Suprapubic skin (tissue), 4 donors: ENCODE measurements around the gene SEL1L3. TPM values are rescaled to one million over a fixed set of nuclear protein-coding genes. Genes with fewer than 3 reads are reported as not detected.

ENCODE experiments used
- DNase-seq, 2 donors: peaks; one replicate each; pipeline ENCODE4 v3.0.0-alpha.2; 2019; ENCODE audit warnings: low spot score in 2 of 2
- H3K27ac ChIP-seq: fragments of 200-600 bp; sonication (generic); one replicate; pipeline ENCODE4 v1.5.1; 2019
- H3K27me3 ChIP-seq: fragments of 200-600 bp; sonication (generic); one replicate; pipeline ENCODE4 v1.5.1; 2019
- H3K36me3 ChIP-seq: fragments of 200-600 bp; sonication (generic); one replicate; pipeline ENCODE4 v1.5.1; 2019
- H3K4me1 ChIP-seq: fragments of 200-600 bp; sonication (generic); one replicate; pipeline ENCODE4 v1.5.1; 2019
- H3K4me3 ChIP-seq: fragments of 200-600 bp; sonication (generic); one replicate; pipeline ENCODE4 v1.5.1; 2019; ENCODE audit warnings: mild to moderate bottlenecking
- H3K9me3 ChIP-seq: fragments of 200-600 bp; sonication (generic); one replicate; pipeline ENCODE4 v1.5.1; 2019
- EP300 ChIP-seq: sonication (generic); formaldehyde crosslinking; IDR thresholded peaks from one replicate; pipeline ENCODE4 v1.6.1; 2017; ENCODE audit warnings: antibody characterized with exemption
- POLR2A ChIP-seq, 2 donors: fragments of 450-650 bp; IDR thresholded peaks; one replicate each; pipeline ENCODE4 v1.6.1; 2017; ENCODE audit warnings: antibody characterized with exemption in 2 of 2, mild to moderate bottlenecking in 2 of 2, moderate library complexity in 2 of 2
- POLR2AphosphoS5 ChIP-seq, 3 donors: sonication (generic); formaldehyde crosslinking; IDR thresholded peaks; one replicate each; pipeline ENCODE4 v1.6.1; 2017; ENCODE audit warnings: antibody characterized with exemption in 3 of 3
- WGBS: methylation state at CpG from one replicate; pipeline ENCODE4 v1.1.5; 2018; 5-methylcytosine and 5-hydroxymethylcytosine counted together
- total RNA-seq, 4 donors: library from RNA; depleted of rRNA; stranded (reverse); fragments of >200 nt; gene quantifications; one replicate each; pipeline ENCODE4 v1.1.0, GENCODE V29; 2016
- TF ChIP-seq, protein P1 (sequence below), 2 donors: fragments of 200-600 bp in 1 of 2; fragments of 450-650 bp in 1 of 2; sonication (generic) in 1 of 2; IDR thresholded peaks; one replicate each; pipeline ENCODE4 v1.5.1; 2016 to 2019; ENCODE audit warnings: antibody characterized with exemption in 2 of 2, mild to moderate bottlenecking in 1 of 2, moderate library complexity in 1 of 2

SEL1L3 gene
- total RNA-seq, 4 donors from 2014 or later = 5.5 to 16.0 (median 12.3) TPM

GRCh38 chr4:25859429-25860148 lies 3.2 kb downstream of the SEL1L3 start:
- 63% methylated on average over 6 of the region's 6 CpGs for WGBS
- Histone ChIP-seq H3K9me3 (no peaks in the 10 kb centered on the region), H3K27ac (no peak overlapping the region), H3K4me1 (peaks cover 30% of the 10 kb centered on the region), H3K27me3 (no peaks in the 10 kb centered on the region), H3K36me3 (no peaks in the 10 kb centered on the region), H3K4me3 (no peak overlapping the region)
- TF ChIP-seq, protein P1, sequence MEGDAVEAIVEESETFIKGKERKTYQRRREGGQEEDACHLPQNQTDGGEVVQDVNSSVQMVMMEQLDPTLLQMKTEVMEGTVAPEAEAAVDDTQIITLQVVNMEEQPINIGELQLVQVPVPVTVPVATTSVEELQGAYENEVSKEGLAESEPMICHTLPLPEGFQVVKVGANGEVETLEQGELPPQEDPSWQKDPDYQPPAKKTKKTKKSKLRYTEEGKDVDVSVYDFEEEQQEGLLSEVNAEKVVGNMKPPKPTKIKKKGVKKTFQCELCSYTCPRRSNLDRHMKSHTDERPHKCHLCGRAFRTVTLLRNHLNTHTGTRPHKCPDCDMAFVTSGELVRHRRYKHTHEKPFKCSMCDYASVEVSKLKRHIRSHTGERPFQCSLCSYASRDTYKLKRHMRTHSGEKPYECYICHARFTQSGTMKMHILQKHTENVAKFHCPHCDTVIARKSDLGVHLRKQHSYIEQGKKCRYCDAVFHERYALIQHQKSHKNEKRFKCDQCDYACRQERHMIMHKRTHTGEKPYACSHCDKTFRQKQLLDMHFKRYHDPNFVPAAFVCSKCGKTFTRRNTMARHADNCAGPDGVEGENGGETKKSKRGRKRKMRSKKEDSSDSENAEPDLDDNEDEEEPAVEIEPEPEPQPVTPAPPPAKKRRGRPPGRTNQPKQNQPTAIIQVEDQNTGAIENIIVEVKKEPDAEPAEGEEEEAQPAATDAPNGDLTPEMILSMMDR (IDR thresholded peaks at IDR 0.05) = no peak
- TF ChIP-seq POLR2AphosphoS5 (IDR thresholded peaks at IDR 0.05) = no peak
- TF ChIP-seq POLR2A (IDR thresholded peaks at IDR 0.05) = no peak
- TF ChIP-seq EP300 = no peak
- no peak for DNase-seq

GRCh38 chr4:25857851-25858400 lies 4.9 kb downstream of the SEL1L3 start:
- Histone ChIP-seq H3K9me3 (no peaks in the 10 kb centered on the region), H3K27me3 (no peaks in the 10 kb centered on the region), H3K36me3 (no peaks in the 10 kb centered on the region), H3K27ac (no peak overlapping the region), H3K4me1 (peaks cover 24% of the 10 kb centered on the region), H3K4me3 (no peak overlapping the region)
- TF ChIP-seq EP300 (no peak), POLR2AphosphoS5 (IDR thresholded peaks at IDR 0.05) (no peak), POLR2A (IDR thresholded peaks at IDR 0.05) (no peak)
- TF ChIP-seq, protein P1 (IDR thresholded peaks at IDR 0.05) = no peak
- 95% methylated on average over 8 of the region's 8 CpGs for WGBS
- DNase-seq = no peak

- H3K9me3 ChIP-seq = no peaks in the 10 kb centered on the region
- H3K27ac ChIP-seq = no peak overlapping the region
- peaks cover 22% of the 10 kb centered on the region for H3K4me1 ChIP-seq
- H3K36me3 ChIP-seq = no peaks in the 10 kb centered on the region
- H3K27me3 ChIP-seq = no peaks in the 10 kb centered on the region
- WGBS = 100% methylated on average over 2 of the region's 2 CpGs
- no peak for TF ChIP-seq POLR2A (IDR thresholded peaks at IDR 0.05)
- no peak for TF ChIP-seq EP300
- TF ChIP-seq, protein P1 (IDR thresholded peaks at IDR 0.05) = no peak
- no peak for TF ChIP-seq POLR2AphosphoS5 (IDR thresholded peaks at IDR 0.05)
- no peak for DNase-seq
- H3K4me3 ChIP-seq = no peak overlapping the region
Measured at GRCh38 chr4:25857403-25857802, 5.4 kb downstream of the SEL1L3 start.

DNA sequence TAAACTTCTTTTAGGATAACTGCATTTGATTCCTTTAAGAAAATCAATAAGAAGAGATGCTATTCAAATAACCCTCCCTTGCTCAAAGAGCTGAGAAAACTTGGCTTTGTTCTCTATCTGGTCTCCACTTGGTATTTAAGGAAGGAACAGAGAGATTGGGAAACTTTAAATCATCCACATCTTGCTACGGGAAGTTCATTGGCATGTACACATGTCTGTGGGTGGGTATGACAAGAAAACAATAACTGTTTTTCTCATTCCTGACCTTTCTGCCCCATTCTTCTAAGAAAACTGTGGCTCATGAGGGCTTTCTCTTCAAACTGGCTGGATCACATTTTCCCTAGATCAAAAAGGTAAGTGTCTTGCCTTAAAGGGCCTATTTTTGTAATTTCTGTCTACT lies 6.0 kb downstream of the SEL1L3 start:
- no peaks in the 10 kb centered on the region for H3K27me3 ChIP-seq
- WGBS = 56% methylated on average over 1 of the region's 1 CpG
- H3K4me3 ChIP-seq = no peak overlapping the region
- no peak for TF ChIP-seq POLR2AphosphoS5 (IDR thresholded peaks at IDR 0.05)
- no peak for TF ChIP-seq POLR2A (IDR thresholded peaks at IDR 0.05)
- TF ChIP-seq EP300 = no peak
- TF ChIP-seq, protein P1 (IDR thresholded peaks at IDR 0.05) = no peak
- no peaks in the 10 kb centered on the region for H3K9me3 ChIP-seq
- DNase-seq = no peak
- H3K36me3 ChIP-seq = no peaks in the 10 kb centered on the region
- no peak overlapping the region for H3K27ac ChIP-seq
- H3K4me1 ChIP-seq = peaks cover 15% of the 10 kb centered on the region

DNA sequence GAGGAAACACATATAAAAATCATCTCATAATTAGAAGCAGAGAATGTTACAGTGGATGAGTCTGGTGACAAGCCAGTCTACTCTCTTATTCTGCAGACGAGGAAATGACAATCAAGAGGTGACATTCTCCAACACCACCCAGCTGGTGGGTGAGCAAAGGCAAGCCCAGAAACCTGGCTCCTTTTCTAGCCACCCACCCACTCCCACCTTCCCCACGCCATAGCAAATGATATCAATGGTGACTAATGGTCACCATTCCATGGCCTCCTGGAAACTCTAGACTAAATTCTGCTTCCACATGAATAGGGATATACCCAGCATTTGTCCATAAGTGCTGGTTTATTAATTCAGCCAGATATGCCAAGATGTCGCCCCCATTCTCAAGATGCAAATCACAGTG lies 10.7 kb downstream of the SEL1L3 start:
- Histone ChIP-seq H3K4me1 (peaks cover 3% of the 10 kb centered on the region), H3K27ac (no peak overlapping the region), H3K9me3 (no peaks in the 10 kb centered on the region), H3K36me3 (no peaks in the 10 kb centered on the region), H3K27me3 (no peaks in the 10 kb centered on the region), H3K4me3 (no peak overlapping the region)
- TF ChIP-seq EP300 (no peak), POLR2A (IDR thresholded peaks at IDR 0.05) (no peak), POLR2AphosphoS5 (IDR thresholded peaks at IDR 0.05) (no peak)
- TF ChIP-seq, protein P1 (IDR thresholded peaks at IDR 0.05) = no peak
- DNase-seq = no peak
- 94% methylated on average over 3 of the region's 3 CpGs for WGBS
